ENCODE data around the gene RETREG2.

Gene RETREG2

GRCh38 chr2:219171231-219171651 is 6.8 kb upstream of the RETREG2 start:
- DNase-seq = no peak

GRCh38 chr2:219172231-219173154 is 5.6 kb upstream of the RETREG2 start:
- no peak for DNase-seq

- no peak for DNase-seq
These were observed 4.9 kb upstream of the RETREG2 start for GRCh38 chr2:219173176-219173575.

GRCh38 chr2:219174146-219174545 is 3.9 kb upstream of the RETREG2 start:
- no peak for DNase-seq

- no peak for DNase-seq
These were observed 3.3 kb upstream of the RETREG2 start for GRCh38 chr2:219174801-219175200.

GRCh38 chr2:219175486-219175885 is 2.6 kb upstream of the RETREG2 start:
- DNase-seq = no peak

- peak in 1 of 2 experiments; percentile 8 for DNase-seq
These were observed 1.9 kb upstream of the RETREG2 start for GRCh38 chr2:219175928-219176817.

- peak; percentile 73 to 75 for DNase-seq
These were observed 1.1 kb upstream of the RETREG2 start, which contains the start of gene CNPPD1 for GRCh38 chr2:219176818-219177551. Gene CNPPD1 (minus strand): TSS chr2:219176925. CDS start chr2:219176828, 97 bp downstream.

- peak; percentile 14 to 21 for DNase-seq
These were observed 501 bp downstream of the RETREG2 start for GRCh38 chr2:219178377-219179175.

GRCh38 chr2:219179601-219180465 is 1.8 kb downstream of the RETREG2 start:
- no peak for DNase-seq

- DNase-seq = no peak
These were observed 2.9 kb downstream of the RETREG2 start for GRCh38 chr2:219180961-219181360.

GRCh38 chr2:219181531-219181930 is 3.5 kb downstream of the RETREG2 start:
- no peak for DNase-seq

- DNase-seq = no peak
These were observed 4.5 kb downstream of the RETREG2 start for GRCh38 chr2:219182331-219183150.

- no peak for DNase-seq
These were observed 5.2 kb downstream of the RETREG2 start for GRCh38 chr2:219183151-219183772.

- DNase-seq = no peak
These were observed 6.0 kb downstream of the RETREG2 start for GRCh38 chr2:219184121-219184520.

GRCh38 chr2:219186754-219187456 is 8.8 kb downstream of the RETREG2 start:
- no peak for DNase-seq

- no peak for DNase-seq
These were observed 19.3 kb downstream of the RETREG2 start for GRCh38 chr2:219197388-219197787.

GRCh38 chr2:219198974-219199373 is 20.9 kb downstream of the RETREG2 start:
- DNase-seq = no peak

Measured in activated CD4-positive, alpha-beta T cell treated with anti-CD3 and anti-CD28 coated beads, Interleukin-2, amount 50 U/mL, for 4 hours (primary cell).